Measurements from ENCODE around the gene KCNE1.
A peak's percentile ranks its signal among the peaks of the same experiment; 100 is the strongest.

Gene KCNE1

DNA sequence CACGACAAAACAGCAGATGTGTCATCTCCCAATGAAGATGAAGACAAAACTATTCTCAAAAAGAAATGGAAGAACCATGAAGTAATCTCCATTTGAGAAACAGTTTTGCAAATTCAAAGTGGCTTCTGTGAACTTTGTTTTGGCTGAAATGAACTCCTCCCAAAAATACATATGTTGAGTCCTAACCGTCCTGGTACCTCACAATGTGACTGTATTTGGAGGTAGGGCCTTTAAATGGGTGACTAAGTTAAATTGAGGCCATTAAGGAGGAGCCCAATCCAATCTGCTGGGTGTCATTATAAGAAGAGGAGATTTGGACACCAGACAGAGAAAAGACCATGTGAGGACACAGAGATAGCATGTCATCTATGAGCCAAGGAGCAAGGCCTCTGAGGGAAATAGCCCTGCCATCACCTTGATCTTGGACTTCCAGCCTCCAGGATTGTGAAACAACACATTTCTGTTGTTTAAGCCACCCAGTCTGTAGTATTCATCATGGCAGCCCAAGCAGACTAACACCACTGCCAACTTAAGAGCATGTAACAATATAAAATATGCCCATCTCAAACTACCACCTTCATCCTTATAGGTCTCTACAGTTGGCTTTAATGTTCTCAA, 38.3 kb upstream of the KCNE1 start:
- H3K36me3 ChIP-seq (ENCODE audit: control insufficient read depth, insufficient read depth, low read length, severe bottlenecking) = no peaks in the 10 kb centered on the region
- peaks cover 50% of the 10 kb centered on the region for H3K4me1 ChIP-seq (ENCODE audit: control insufficient read depth, insufficient read depth, low read length)
- no peak overlapping the region for H3K9ac ChIP-seq (ENCODE audit: low read length)
- no peaks in the 10 kb centered on the region for H3K9me3 ChIP-seq (ENCODE audit: control insufficient read depth, low read length)
- DNase-seq (ENCODE audit: low read depth) = no peak
- no peaks in the 10 kb centered on the region for H3K27me3 ChIP-seq (replicated peaks; ENCODE audit: control insufficient read depth, insufficient read depth, low read length)
- H3K4me3 ChIP-seq (ENCODE audit: low read length) = no peak overlapping the region

DNA sequence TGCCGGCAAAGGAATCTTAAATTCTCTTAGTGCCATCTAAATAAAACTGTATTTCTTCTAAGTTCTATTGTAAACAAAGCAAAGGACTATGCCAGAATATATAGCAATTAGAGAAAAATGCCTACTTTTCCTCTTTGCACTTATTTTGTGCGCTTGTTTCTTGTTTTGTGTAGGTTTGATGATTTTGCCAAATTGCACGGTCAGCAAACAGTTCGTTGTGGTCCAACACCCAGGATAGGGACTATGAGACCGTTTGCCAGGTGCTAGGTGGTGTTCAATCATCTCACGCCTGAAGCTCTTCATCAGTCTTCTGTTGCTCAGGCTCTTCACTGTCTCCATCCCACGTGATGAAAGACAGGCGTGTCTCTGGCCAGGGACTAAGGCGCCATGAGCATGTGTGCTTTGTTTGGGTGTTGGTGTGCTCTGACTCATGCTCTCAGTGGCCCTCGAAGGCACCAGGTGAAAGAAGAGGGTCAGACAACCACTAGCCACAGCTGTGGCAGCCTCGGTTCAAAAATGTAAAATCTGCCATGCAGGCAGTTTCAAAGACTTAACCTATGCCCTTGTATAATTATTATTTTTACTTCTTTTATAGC, 36.9 kb upstream of the KCNE1 start:
- no peaks in the 10 kb centered on the region for H3K27me3 ChIP-seq (replicated peaks; ENCODE audit: control insufficient read depth, insufficient read depth, low read length)
- no peak overlapping the region for H3K4me3 ChIP-seq (ENCODE audit: low read length)
- H3K36me3 ChIP-seq (ENCODE audit: control insufficient read depth, insufficient read depth, low read length, severe bottlenecking) = no peaks in the 10 kb centered on the region
- no peak for DNase-seq (ENCODE audit: low read depth)
- no peaks in the 10 kb centered on the region for H3K9me3 ChIP-seq (ENCODE audit: control insufficient read depth, low read length)
- H3K9ac ChIP-seq (ENCODE audit: low read length) = no peak overlapping the region
- H3K4me1 ChIP-seq (ENCODE audit: control insufficient read depth, insufficient read depth, low read length) = peaks cover 64% of the 10 kb centered on the region

DNA sequence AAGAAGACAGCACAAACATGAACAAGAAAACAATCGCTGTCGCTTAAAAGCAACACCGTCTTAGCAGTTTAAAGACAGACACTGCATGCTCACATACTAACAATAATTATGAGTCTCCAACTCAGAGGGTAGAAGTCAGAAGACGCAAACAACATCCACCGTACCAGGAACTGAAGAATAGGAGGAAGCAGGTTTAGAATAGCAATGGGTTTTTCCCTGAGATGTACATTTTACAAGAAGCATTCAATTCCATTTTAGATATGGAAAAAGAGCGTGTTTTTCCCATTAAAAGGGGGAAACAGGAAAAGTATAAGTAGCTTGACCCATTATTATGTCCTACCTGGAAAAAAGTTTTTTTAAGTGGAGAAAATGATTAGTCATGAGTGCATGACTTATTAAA, 34.5 kb upstream of the KCNE1 start:
- DNase-seq (ENCODE audit: low read depth) = no peak
- no peaks in the 10 kb centered on the region for H3K27me3 ChIP-seq (replicated peaks; ENCODE audit: control insufficient read depth, insufficient read depth, low read length)
- no peaks in the 10 kb centered on the region for H3K36me3 ChIP-seq (ENCODE audit: control insufficient read depth, insufficient read depth, low read length, severe bottlenecking)
- no peak overlapping the region for H3K9ac ChIP-seq (ENCODE audit: low read length)
- H3K9me3 ChIP-seq (ENCODE audit: control insufficient read depth, low read length) = no peaks in the 10 kb centered on the region
- H3K4me3 ChIP-seq (ENCODE audit: low read length) = no peak overlapping the region
- H3K4me1 ChIP-seq (ENCODE audit: control insufficient read depth, insufficient read depth, low read length) = peaks cover 47% of the 10 kb centered on the region

DNA sequence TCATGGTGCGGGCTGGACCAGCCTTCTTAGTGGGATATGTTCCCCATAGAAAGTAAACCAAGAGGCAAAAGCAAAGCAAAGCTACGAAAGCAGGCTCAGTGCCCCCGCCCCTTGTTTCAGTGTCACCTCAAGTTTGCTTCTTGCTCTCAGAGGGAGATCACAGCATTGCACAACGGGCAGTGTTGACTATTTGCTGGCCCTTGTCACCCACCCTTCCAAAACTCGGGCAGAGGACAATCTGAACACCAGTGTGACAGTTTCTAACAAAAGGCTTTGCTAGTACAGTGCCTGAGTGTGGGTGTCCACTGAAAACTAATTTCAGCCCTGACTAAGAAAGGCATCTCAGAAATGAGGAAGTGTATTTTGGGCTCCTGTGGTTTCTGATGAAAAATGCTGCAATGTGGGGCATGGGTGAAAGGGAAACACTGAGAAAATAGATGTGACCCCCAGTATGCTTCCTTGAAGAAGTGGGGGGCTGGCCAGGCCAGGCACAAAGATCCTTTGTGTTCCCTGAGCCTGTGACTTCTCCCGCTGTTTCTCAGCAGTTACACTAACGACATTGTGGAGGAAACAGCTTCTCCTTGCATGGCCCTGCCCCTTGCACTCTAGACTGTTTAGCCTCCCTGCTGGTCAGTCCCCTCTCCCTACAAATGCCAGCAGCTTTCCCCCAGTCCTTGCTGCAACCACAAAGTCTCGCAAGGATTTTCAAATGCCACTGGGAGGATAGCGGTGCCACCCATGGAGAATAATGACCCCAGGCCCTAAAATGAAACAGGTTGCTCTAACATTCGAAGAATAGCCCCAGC, 33.3 kb upstream of the KCNE1 start:
- peak overlapping the region; percentile 77 for H3K9ac ChIP-seq (ENCODE audit: low read length)
- no peaks in the 10 kb centered on the region for H3K27me3 ChIP-seq (replicated peaks; ENCODE audit: control insufficient read depth, insufficient read depth, low read length)
- H3K36me3 ChIP-seq (ENCODE audit: control insufficient read depth, insufficient read depth, low read length, severe bottlenecking) = no peaks in the 10 kb centered on the region
- no peaks in the 10 kb centered on the region for H3K9me3 ChIP-seq (ENCODE audit: control insufficient read depth, low read length)
- peak; percentile 77 for DNase-seq (ENCODE audit: low read depth)
- peak overlapping the region; percentile 26 for H3K4me3 ChIP-seq (ENCODE audit: low read length)
- peaks cover 40% of the 10 kb centered on the region for H3K4me1 ChIP-seq (ENCODE audit: control insufficient read depth, insufficient read depth, low read length)

DNA sequence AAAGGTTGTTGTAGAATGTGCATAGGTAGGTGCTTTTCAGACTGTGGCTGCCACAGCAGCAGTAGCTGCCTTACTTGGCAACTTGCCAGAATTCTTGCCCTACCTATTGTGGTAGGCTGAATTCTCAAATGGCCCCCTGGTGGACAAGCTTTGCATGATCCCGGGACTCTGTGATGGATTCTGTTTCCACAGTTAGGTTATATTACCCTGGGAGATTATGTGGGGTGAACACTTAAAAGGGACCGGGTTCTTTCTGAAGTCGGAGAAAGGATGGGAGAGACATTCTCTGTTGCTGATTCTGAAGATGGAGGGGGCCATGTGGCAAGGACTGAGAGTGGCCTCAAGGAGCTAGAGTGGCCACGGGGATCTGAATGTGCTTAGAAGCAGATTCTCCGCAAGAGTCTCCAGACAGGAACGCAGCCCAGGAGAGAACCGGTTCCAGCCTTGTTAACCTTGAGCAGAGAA, 32.1 kb upstream of the KCNE1 start:
- Histone ChIP-seq H3K4me3 (ENCODE audit: low read length) (no peak overlapping the region), H3K27me3 (replicated peaks; ENCODE audit: control insufficient read depth, insufficient read depth, low read length) (no peaks in the 10 kb centered on the region), H3K9me3 (ENCODE audit: control insufficient read depth, low read length) (no peaks in the 10 kb centered on the region), H3K4me1 (ENCODE audit: control insufficient read depth, insufficient read depth, low read length) (peaks cover 40% of the 10 kb centered on the region), H3K36me3 (ENCODE audit: control insufficient read depth, insufficient read depth, low read length, severe bottlenecking) (no peaks in the 10 kb centered on the region), H3K9ac (ENCODE audit: low read length) (peak overlapping the region; percentile 77)
- DNase-seq (ENCODE audit: low read depth) = peak; percentile 69

DNA sequence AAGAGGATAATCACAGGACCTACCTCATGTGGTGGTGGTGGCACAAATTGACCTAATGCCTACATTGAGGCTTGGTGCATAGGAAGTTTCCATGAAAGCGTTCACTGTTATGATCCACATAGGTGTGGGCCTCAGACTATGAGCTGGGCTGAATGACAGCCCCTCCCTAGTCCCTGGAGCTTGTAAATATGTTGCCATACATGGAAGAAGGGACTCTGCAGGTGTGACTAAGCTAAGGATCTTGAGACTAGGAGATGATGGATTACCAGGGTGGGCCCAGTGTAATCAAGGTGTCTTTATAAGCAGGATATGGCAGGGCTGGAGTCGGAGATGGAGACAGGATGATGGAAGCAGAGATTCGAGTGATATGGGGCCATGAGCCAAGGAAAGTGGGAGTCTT, 31.0 kb upstream of the KCNE1 start:
- no peaks in the 10 kb centered on the region for H3K36me3 ChIP-seq (ENCODE audit: control insufficient read depth, insufficient read depth, low read length, severe bottlenecking)
- no peak overlapping the region for H3K4me3 ChIP-seq (ENCODE audit: low read length)
- no peaks in the 10 kb centered on the region for H3K9me3 ChIP-seq (ENCODE audit: control insufficient read depth, low read length)
- no peak overlapping the region for H3K9ac ChIP-seq (ENCODE audit: low read length)
- peaks cover 40% of the 10 kb centered on the region for H3K4me1 ChIP-seq (ENCODE audit: control insufficient read depth, insufficient read depth, low read length)
- H3K27me3 ChIP-seq (replicated peaks; ENCODE audit: control insufficient read depth, insufficient read depth, low read length) = no peaks in the 10 kb centered on the region
- DNase-seq (ENCODE audit: low read depth) = no peak

DNA sequence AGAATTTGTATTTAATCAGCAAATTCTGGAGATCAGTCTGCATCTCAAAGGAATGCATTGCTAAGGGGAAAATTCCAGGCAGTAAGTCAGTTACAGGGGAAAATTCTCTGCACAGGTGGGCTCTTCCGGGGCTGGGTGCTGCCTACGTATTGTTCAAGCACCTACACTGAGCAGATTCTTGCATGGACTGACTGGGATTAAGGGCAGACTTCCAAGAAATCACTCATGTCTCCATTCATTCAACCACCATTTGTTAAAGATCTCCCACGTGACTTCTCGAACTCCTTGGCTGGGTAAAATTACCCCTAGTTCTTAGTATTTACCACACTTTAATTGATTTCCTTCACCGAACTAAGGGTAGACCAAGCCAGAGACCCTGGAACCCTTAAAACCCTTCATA, 28.2 kb upstream of the KCNE1 start:
- Histone ChIP-seq H3K4me1 (ENCODE audit: control insufficient read depth, insufficient read depth, low read length) (peaks cover 27% of the 10 kb centered on the region), H3K36me3 (ENCODE audit: control insufficient read depth, insufficient read depth, low read length, severe bottlenecking) (no peaks in the 10 kb centered on the region), H3K4me3 (ENCODE audit: low read length) (no peak overlapping the region), H3K27me3 (replicated peaks; ENCODE audit: control insufficient read depth, insufficient read depth, low read length) (no peaks in the 10 kb centered on the region), H3K9ac (ENCODE audit: low read length) (no peak overlapping the region), H3K9me3 (ENCODE audit: control insufficient read depth, low read length) (no peaks in the 10 kb centered on the region)
- DNase-seq (ENCODE audit: low read depth) = no peak

DNA sequence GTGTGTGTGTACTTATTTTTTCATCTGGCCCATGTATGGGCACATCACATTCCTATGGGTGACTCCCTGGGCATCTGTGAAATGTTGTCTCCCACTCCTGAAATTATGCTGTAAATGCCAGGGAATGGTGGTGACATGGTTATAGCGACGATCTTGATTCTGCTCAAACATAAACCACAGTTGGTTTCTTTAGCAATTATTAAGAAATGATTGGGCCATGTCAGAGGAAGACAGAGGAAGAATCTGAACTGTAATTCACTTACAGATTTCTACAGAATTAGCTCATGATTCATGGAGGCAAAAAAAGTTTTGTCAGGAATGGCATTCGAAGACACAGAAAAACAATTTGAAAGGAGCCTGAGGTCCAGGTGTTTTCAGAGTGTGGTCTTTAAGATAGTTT, 25.8 kb upstream of the KCNE1 start:
- Histone ChIP-seq H3K27me3 (replicated peaks; ENCODE audit: control insufficient read depth, insufficient read depth, low read length) (no peaks in the 10 kb centered on the region), H3K36me3 (ENCODE audit: control insufficient read depth, insufficient read depth, low read length, severe bottlenecking) (no peaks in the 10 kb centered on the region), H3K9ac (ENCODE audit: low read length) (no peak overlapping the region), H3K9me3 (ENCODE audit: control insufficient read depth, low read length) (no peaks in the 10 kb centered on the region), H3K4me1 (ENCODE audit: control insufficient read depth, insufficient read depth, low read length) (peaks cover 7% of the 10 kb centered on the region), H3K4me3 (ENCODE audit: low read length) (no peak overlapping the region)
- DNase-seq (ENCODE audit: low read depth) = no peak

DNA sequence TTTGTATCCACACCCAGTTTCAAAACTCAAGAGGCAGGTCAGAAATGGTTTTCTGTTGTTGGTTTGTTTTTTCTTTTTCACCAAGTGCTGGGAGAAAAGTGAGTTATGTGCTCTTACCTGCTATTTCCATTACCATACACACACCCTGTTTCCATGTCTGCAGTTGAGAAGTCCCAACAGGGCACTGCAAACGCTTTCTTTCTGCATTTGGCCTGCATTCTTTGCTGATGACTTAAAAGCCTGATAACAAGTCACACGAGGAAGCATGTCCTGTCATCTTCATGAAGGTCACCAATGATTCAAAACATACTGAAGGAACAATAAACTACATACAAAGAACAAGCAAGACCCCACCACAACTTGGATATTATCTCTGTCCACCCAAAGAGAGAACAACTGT, 24.8 kb upstream of the KCNE1 start:
- no peaks in the 10 kb centered on the region for H3K36me3 ChIP-seq (ENCODE audit: control insufficient read depth, insufficient read depth, low read length, severe bottlenecking)
- no peak overlapping the region for H3K9ac ChIP-seq (ENCODE audit: low read length)
- no peak overlapping the region for H3K4me3 ChIP-seq (ENCODE audit: low read length)
- H3K9me3 ChIP-seq (ENCODE audit: control insufficient read depth, low read length) = no peaks in the 10 kb centered on the region
- DNase-seq (ENCODE audit: low read depth) = peak; percentile 47
- no peaks in the 10 kb centered on the region for H3K27me3 ChIP-seq (replicated peaks; ENCODE audit: control insufficient read depth, insufficient read depth, low read length)
- H3K4me1 ChIP-seq (ENCODE audit: control insufficient read depth, insufficient read depth, low read length) = peaks cover 7% of the 10 kb centered on the region

DNA sequence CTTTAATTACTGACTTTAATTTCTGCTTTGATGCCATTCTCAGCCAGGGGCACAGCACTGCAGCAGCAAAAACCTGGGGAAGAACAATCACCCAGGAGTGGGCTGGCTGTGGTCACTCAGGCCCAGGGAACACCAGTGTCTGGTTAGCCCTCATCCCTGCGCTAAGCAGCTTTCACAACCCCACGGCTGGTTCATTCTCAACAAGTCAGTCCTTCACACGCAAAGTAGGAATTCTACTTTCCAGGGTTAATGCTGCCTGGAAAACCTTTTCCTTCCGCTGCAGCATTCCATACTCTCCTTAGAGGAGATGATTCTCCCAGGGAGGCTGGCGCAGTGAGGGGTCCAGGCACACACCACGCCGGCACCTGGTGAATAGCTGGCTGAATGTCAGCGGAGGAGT, 24.3 kb upstream of the KCNE1 start:
- Histone ChIP-seq H3K9ac (ENCODE audit: low read length) (no peak overlapping the region), H3K27me3 (replicated peaks; ENCODE audit: control insufficient read depth, insufficient read depth, low read length) (no peaks in the 10 kb centered on the region), H3K4me1 (ENCODE audit: control insufficient read depth, insufficient read depth, low read length) (peaks cover 7% of the 10 kb centered on the region), H3K9me3 (ENCODE audit: control insufficient read depth, low read length) (no peaks in the 10 kb centered on the region), H3K4me3 (ENCODE audit: low read length) (no peak overlapping the region), H3K36me3 (ENCODE audit: control insufficient read depth, insufficient read depth, low read length, severe bottlenecking) (no peaks in the 10 kb centered on the region)
- DNase-seq (ENCODE audit: low read depth) = peak; percentile 72

DNA sequence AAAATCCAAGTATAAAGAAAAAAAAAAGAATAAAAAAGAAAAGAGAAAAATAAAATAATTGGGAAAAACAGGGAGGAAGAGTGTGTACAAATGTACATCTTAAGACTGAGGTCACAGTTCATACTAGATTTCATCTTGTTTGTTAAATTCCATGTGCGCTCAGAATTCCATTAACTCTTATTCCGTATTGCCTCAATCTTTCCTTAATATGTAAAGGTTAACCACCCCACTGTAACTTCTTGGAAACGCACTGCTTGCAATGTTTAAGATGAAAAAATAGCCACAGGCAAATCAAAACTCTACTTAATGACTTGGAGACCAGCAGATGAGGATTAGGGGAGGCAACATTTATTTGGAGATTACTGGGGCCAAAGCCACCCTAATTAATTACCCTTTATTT, 23.9 kb upstream of the KCNE1 start:
- H3K9ac ChIP-seq (ENCODE audit: low read length) = no peak overlapping the region
- peaks cover 7% of the 10 kb centered on the region for H3K4me1 ChIP-seq (ENCODE audit: control insufficient read depth, insufficient read depth, low read length)
- DNase-seq (ENCODE audit: low read depth) = peak; percentile 24
- H3K4me3 ChIP-seq (ENCODE audit: low read length) = no peak overlapping the region
- H3K27me3 ChIP-seq (replicated peaks; ENCODE audit: control insufficient read depth, insufficient read depth, low read length) = no peaks in the 10 kb centered on the region
- no peaks in the 10 kb centered on the region for H3K36me3 ChIP-seq (ENCODE audit: control insufficient read depth, insufficient read depth, low read length, severe bottlenecking)
- H3K9me3 ChIP-seq (ENCODE audit: control insufficient read depth, low read length) = no peaks in the 10 kb centered on the region
